PFSK-1 (cell line): ENCODE data around the gene ACAP3.
A peak's percentile ranks its signal among the peaks of the same experiment; 100 is the strongest.

Experiments
- FOXP2 ChIP-seq: optimal IDR thresholded peaks from 2 replicates; pipeline ENCODE3; 2011; ENCODE audit warnings: borderline replicate concordance, control low read depth, inconsistent platforms; ENCODE audit not compliant: insufficient read depth; ENCODE audit errors: extremely low read length, extremely low read depth
- POLR2AphosphoS5 ChIP-seq: IDR thresholded peaks from 2 replicates; pipeline ENCODE4 v1.6.1; 2012; ENCODE audit warnings: low read depth, mild to moderate bottlenecking, control low read depth, low read length, moderate library complexity
- REST ChIP-seq, 2 experiments: IDR thresholded peaks; 2 replicates each; pipeline versions ENCODE4 v1.6.1 to v1.8.0; 2011 to 2012; ENCODE audit warnings: low read depth in 2 of 2, low read length in 2 of 2, control low read depth in 1 of 2, inconsistent platforms in 1 of 2, mild to moderate bottlenecking in 1 of 2, moderate library complexity in 1 of 2; ENCODE audit not compliant: insufficient read depth in 1 of 2
- SIN3A ChIP-seq: IDR thresholded peaks from 2 replicates; pipeline ENCODE4 v1.6.1; 2012; ENCODE audit warnings: mild to moderate bottlenecking, low read length, moderate library complexity, borderline replicate concordance; ENCODE audit not compliant: insufficient read depth
- TAF1 ChIP-seq: IDR thresholded peaks from 2 replicates; pipeline ENCODE4 v1.6.1; 2012; ENCODE audit warnings: low read length, control low read depth, borderline replicate concordance; ENCODE audit not compliant: insufficient read depth

The ACAP3 gene

GRCh38 chr1:1274931-1275431 is 32.7 kb downstream of the ACAP3 start:
- TF ChIP-seq FOXP2, result no peak
- TF ChIP-seq SIN3A, result no peak
- no peak for TF ChIP-seq TAF1
- TF ChIP-seq REST (IDR thresholded peaks at IDR 0.05; ENCODE audit: insufficient read depth in 1 of 2, low read depth in 2 of 2, low read length in 2 of 2), result no peak
- no peak for TF ChIP-seq POLR2AphosphoS5

GRCh38 chr1:1274299-1274930 is 33.3 kb downstream of the ACAP3 start:
- no peak for TF ChIP-seq FOXP2

- TF ChIP-seq FOXP2 (peak; percentile 75), REST (IDR thresholded peaks at IDR 0.05; ENCODE audit: insufficient read depth in 1 of 2, low read depth in 2 of 2, low read length in 2 of 2) (peak in 1 of 2 experiments; percentile 27; a peak in 1 of 4 replicates), SIN3A (no peak; the same call in 1 of the 2 replicates), TAF1 (peak; percentile 72; the same call in 1 of the 2 replicates), POLR2AphosphoS5 (peak; percentile 83)
Measured at GRCh38 chr1:1273512-1274298, 34.0 kb downstream of the ACAP3 start, which contains the start of gene UBE2J2. UBE2J2 (minus strand) TSS chr1:1273854; CDS start chr1:1267992, 5,862 bp downstream.

GRCh38 chr1:1273209-1273511 is 34.6 kb downstream of the ACAP3 start:
- TF ChIP-seq SIN3A (no peak), TAF1 (no peak), FOXP2 (no peak), POLR2AphosphoS5 (no peak)

GRCh38 chr1:1272341-1273208 is 35.2 kb downstream of the ACAP3 start:
- no peak for TF ChIP-seq POLR2AphosphoS5
- no peak for TF ChIP-seq SIN3A

- TF ChIP-seq FOXP2 (no peak), REST (IDR thresholded peaks at IDR 0.05; ENCODE audit: insufficient read depth in 1 of 2, low read depth in 2 of 2, low read length in 2 of 2) (no peak)
Measured at GRCh38 chr1:1270813-1271212, 36.9 kb downstream of the ACAP3 start.
